HG03064 (cell line): ENCODE results near the gene OR5D18.
"Not testable (repeated sequence)": the region's sequence is repeated elsewhere in the genome, so short reads cannot be mapped to it uniquely, and the experiment has no call there.

Experiments
- ATAC-seq: cut with Tn5 transposase; IDR thresholded peaks from one replicate; pipeline ENCODE4 v1.9.1; 2021; ENCODE audit warnings: low read depth; ENCODE audit not compliant: unreplicated experiment

Gene OR5D18

DNA sequence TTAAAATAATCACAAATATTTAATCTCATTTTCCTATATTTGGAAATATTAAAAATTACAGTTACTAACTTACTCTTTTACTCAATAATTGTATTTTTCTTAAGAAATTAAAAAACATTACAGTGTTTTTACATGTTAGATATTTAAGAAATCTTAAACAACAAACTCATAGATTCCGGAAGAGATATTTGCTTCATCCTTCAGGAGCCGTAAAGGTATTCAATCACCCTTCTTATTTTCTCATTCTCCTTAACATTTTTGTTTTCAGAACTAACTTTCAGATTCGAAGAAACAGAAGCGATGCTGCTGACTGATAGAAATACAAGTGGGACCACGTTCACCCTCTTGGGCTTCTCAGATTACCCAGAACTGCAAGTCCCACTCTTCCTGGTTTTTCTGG lies at the start of gene OR5D18:
OR5D18 (plus strand) TSS at position 301 of the 400 bp plus-strand sequence; CDS start at position 301, 0 bp downstream.
- no peak for ATAC-seq

GRCh38 chr11:55773138-55773537 lies 46.3 kb upstream of the OR5D18 start, which contains the start of gene OR5D13:
TSS of gene OR5D13 (plus strand) at chr11:55773438. CDS start at chr11:55773438, 0 bp downstream.
- ATAC-seq, result no peak

- no peak for ATAC-seq
Measured at GRCh38 chr11:55791606-55792005, 27.8 kb upstream of the OR5D18 start.

GRCh38 chr11:55793321-55793720 lies 26.1 kb upstream of the OR5D18 start:
- no peak for ATAC-seq

- no peak for ATAC-seq
Measured at GRCh38 chr11:55795256-55795655, 24.2 kb upstream of the OR5D18 start, which contains the start of gene OR5D14. TSS of gene OR5D14 (plus strand) at chr11:55795556. CDS start at chr11:55795556, 0 bp downstream.

DNA sequence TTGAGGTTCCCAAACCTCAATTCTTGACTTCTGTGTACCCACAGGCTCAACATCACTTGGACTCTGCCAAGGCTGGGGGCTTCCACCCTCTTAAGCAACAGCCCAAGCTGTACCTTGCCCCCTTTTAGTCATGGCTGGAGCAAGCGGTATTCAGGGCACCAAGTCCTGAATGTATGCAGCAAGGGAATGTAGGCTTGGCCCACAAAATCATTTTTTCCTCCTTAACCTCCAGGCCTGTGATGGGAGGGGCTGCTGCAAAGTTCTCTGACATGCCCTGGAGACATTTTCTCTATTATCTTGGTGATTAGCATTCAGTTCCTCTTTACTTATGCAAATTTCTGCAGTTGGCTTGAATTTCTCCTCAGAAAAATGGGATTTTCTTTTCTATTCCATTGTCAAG lies 13.2 kb upstream of the OR5D18 start:
- ATAC-seq, result no peak

- ATAC-seq, result no peak
Measured at GRCh38 chr11:55811067-55811466, 8.4 kb upstream of the OR5D18 start, which contains the start of gene OR5L1. TSS of gene OR5L1 (plus strand) at chr11:55811367. CDS start at chr11:55811467, 100 bp downstream.

GRCh38 chr11:55826919-55827318 lies 7.5 kb downstream of the OR5D18 start, which contains the start of gene OR5L2:
TSS of gene OR5L2 (plus strand) at chr11:55827219. CDS start at chr11:55827219, 0 bp downstream.
- ATAC-seq, result no peak

DNA sequence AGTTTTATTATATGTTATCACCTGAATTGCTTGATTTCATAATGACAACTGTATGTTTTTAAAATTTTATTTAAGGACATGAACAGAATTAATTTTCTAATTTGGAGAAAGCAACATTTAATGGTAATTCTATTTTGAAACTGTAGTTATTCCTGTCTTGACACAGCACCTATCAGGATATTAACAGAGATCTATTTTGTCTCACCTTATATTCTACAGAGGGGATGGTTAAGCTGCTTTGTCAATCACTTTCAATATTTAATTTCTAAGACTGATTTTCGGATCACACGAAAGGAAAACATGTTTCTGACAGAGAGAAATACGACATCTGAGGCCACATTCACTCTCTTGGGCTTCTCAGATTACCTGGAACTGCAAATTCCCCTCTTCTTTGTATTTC lies 19.0 kb downstream of the OR5D18 start, which contains the start of gene OR5D16:
OR5D16 (plus strand) TSS at position 301 of the 400 bp plus-strand sequence; CDS start at position 301, 0 bp downstream.
- ATAC-seq, result no peak

GRCh38 chr11:55847453-55847852 lies 28.0 kb downstream of the OR5D18 start:
- no peak for ATAC-seq

DNA sequence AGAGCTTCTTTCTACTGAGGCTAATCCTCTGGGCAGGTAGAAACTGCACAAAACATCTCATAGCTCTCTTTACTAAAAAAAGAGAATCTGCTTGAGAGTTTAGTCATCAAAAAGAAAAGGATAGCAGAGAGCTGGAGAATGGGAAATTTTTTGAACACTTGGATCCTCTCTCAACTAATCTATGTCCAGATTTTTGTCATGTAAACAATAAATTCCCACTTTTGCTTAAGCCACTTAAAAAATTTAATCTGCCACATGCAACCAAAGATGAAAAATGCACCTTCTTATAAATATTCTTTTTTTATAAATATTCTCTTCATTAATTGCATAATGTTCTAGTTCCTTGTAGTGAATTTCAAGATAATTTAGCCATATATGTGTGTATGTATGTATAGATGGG lies 29.6 kb downstream of the OR5D18 start:
- ATAC-seq, result no peak

GRCh38 chr11:55852141-55852540 lies 32.7 kb downstream of the OR5D18 start:
- no peak for ATAC-seq

DNA sequence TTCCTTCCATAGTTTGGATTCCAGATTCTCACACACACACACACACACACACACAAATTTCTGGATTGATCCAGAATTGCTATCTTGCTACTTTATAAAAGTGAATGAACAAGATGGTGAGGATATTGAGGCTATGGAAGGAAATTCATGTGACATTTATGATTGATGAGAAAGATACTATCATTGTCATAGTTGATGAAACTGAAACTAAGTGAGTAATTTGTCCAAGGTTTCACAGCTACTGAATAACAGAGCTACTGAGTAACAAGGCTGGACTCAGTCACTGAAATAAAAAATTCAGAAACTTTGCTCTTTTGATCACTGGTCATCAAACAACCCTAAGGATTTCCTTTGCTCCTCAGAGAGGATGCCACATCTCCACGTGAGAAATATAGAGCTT lies 35.3 kb downstream of the OR5D18 start:
- no peak for ATAC-seq

DNA sequence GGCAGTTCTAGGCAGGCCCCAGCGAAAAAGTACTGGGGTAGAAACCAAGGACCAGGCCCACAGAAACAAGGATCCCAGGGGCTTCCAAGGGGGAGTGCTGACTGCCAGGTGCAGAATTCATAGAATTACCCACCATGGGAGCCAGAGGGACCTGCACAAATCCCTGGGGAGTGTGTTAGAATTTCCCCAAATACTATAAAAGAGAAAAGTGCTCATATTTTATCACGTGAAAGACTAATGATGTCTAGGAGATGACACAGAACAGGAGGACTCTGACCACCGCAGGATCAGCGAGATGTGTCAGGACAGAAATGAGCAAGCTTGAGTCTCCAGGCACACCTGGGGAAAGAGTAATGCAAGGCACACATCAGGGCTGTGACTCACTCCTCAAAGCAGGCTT lies 47.9 kb downstream of the OR5D18 start:
- not testable (repeated sequence) for ATAC-seq
